ELR (cell line): ENCODE measurements around the gene DPYSL3.
"Not testable (repeated sequence)": the region's sequence is repeated elsewhere in the genome, so short reads cannot be mapped to it uniquely, and the experiment has no call there.

Source experiments
- DNase-seq: peaks from one replicate; pipeline ENCODE4 v3.0.0-alpha.2; 2015; ENCODE audit warnings: low read depth

DPYSL3 gene

DNA sequence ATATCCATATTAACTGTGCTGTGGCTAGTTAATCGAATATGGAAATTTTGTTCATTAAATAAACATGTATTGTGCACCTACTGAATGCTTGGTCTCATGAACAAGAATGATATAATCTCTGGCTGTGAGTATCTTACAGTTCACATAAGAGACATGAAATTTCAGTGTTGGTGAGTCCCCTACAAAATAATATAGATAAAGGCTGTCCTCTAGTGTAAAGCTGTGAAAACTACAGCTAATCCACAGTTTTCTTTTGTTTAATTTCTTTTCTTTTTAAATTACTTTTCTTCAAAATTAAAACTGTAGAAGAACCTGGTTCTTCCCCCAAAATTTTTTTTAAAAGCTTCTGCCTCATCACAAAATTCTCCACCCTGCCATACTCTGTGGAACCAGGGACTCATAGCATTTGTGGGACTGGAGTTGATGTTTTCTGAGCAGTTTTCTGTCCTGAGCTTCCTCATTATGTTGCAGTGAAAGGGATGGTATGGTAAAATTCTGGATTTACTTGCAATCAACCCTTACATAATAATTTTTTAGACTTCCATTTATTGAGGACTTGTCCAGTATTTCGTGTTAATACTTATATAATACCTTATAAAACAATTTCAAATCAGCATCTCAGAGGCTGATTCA lies 140.0 kb downstream of the DPYSL3 start:
- DNase-seq: peak; percentile 43

DNA sequence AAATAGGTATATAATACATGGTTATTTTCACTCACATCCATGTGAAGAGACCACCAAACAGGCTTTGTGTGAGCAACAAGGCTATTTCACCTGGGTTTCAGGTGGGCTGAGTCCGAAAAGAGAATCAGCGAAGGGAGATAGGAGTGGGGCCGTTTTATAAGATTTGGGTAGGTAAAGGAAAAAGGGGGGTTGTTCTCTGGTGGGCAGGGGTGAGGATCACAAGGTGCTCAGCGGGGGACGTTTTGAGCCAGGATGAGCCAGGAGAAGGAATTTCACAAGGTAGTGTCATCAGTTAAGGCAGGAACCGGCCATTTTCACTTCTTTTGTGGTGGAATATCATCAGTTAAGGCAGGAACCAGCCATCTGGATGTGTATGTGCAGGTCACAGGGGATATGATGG lies 142.5 kb downstream of the DPYSL3 start:
- not testable (repeated sequence) for DNase-seq

DNA sequence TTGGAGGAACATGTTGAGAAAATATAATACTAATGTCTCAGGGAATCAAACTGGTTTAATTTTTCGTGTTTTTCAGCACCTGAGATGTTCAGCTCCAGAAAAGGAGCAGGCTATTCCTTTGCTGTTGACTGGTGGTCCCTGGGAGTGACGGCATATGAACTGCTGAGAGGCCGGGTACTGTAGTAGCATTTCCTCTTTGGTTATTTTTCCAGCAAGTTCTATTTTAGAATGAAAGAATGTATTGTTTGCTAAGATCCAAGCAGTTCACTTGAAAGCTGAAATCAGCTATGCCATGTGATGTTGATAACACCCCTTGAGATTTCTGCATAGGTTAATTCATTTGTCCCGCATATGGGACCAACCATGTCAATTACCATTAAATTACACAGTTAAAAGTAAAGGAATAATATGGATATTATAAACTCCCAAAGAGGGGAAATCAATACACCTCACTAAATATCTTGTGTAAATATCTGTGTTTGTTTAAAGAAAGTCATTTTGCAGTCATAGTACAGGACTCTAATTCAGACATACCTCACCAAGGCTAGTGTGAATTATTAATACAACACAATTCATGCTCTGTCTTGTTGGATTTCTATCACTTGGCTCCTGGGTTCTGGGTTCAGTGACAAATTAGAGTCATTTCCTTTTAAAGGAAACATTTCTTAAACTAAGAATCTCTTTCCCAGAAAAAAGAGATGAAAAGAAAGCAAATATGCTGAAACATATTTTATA lies 148.3 kb downstream of the DPYSL3 start:
- no peak for DNase-seq

DNA sequence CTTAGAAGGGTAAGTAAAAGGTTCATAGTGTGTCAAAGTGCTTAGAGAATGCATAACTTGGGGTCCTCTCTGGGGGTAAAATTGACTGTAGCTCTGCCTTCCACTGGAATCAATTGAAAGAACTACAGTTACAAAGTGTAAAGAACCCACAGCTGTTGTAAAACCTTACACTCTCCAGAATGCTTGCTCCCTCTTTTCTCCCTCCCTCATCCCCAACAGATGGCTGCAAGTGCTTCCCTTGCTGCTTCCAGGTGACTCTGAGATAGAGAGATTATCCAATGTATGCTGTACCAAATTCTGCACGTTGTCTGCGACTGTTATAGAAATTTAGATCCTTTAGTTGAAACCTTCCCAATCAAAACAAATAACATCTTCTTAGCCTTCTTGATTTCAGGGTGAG lies 149.1 kb downstream of the DPYSL3 start:
- no peak for DNase-seq

DNA sequence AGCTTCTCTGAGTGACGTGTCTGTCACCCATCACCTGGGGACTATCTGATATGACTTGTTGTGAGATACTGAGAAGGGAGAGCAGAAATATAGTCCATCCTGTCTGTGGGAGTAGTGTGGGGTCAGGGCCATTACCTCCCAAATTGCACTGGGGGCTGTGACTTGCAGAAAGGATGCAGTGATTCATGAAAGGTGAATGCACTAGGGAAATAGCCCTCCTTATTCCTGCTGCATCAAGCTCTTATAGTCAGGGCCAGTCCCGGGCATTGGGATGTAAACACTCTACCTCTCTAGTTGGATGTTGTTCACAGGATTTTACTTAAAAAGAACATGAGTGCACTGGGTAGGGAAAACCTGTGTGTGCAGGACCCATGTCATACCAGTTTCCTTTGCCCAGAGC lies 150.3 kb downstream of the DPYSL3 start:
- no peak for DNase-seq

DNA sequence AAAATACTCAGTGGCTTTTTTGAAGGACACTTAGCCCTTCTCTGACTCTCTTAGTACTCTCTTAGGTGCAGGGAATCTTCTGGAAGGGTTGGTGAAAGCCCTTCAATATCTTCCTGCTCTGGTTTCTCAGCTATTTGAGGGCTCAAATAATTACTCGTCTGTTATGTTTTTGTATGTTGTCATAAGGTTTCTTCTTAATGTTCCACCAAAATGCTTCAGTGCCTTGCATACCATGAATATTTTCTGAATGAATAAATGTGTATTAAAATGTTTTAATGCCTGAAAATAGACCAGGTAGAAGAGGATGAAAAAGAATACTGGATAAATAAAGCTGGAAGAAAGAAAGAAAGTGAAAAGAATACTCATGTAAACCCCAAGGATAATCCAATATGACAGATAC lies 150.8 kb downstream of the DPYSL3 start:
- no peak for DNase-seq

DNA sequence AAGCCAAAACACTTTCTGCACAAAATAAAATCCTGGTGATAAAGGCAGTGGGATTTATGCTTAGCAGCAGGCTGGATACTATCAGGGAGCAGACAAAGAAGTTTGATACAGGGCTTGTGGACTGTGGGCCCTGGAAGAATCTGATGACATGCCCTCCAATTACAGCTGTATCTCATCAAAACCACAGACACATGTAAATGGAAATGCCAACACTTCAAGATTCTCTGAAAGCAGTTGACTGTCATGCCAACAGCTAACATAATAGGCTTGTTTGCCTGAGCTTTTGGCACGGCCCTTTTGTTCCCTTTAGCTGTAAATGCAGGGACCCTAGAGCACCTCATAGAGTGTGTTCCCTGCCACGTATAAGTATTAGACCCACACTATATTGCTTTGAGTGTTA lies 160.6 kb downstream of the DPYSL3 start:
- no peak for DNase-seq

DNA sequence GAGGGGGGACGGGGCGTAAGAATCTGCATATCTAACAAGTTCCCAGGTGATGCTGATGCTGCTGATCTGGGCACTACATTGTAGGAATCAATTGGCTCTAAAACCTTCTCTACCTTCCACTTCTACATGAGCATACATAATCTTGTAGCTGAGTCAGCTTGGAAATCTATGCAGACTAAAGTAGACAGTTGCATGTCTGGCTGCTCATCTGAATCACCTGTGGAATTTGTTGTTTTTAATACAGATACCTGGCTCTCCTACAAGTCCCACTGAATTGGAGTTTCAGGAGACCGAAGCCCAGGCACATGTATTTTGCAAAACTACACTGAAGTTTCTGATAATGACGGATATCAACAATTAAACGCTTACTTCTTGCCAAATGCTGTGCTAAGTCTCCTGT lies 161.4 kb downstream of the DPYSL3 start:
- DNase-seq: no peak

DNA sequence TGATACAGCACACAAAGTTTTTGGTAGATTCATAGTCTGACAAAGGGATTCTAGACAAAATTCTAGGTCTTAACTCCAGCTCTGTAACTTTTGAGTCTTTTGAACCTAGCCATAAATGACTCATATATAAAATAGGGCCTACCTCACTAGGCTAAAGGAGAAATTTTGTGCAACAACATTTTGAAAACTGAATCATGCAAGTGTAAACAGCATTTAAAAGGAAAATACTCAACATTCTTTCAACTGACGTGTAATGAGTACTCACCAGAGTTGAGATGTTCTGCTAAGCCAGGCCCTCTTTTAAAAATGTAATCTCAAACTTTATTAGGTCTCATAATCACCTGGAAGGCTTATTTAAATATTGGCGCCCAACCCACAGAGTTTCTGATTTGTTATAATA lies 161.8 kb downstream of the DPYSL3 start:
- no peak for DNase-seq

DNA sequence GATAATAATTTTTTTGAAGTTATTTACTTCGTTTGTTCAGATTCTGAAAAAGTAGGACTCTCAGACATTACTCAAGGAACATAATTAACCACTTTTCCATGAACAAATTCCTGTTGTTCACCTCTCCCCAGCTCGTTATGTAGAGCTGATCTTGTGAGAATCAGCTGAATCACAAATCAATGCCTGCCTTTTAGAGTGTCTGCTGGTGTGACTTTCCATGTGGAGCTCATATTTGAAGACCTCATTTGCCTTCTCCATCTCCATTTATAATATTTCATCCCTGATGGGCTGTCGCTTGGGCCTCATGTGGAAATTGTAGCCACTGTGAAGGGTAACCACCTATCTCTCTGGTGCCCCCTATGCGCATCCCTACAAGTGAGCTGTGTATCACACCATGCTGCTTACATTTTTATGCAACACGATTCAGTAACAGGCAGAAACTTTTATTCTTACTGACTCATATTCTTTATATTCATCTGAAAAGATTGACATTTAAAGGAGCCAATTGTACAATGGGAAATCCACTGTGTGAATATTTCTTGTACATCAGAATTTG lies 163.8 kb downstream of the DPYSL3 start:
- no peak for DNase-seq

DNA sequence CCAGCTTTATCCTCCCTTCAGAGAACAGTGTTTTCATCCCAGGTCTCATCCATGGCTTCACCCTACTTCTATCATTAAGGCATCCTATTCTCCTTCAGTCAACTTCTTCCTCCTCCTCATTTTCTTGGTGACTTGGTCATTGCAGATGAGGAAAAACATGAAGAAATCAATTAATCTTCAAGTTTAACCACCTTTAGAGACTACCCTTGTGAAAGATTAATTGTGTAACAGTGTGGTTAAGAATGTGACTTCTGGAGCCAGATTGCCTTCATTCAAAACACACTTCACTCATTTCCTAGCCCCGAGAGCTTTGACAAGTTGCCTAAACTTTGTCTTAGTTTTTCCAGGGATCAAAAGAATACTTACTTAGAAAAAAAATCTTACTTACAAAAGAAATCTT lies 165.0 kb downstream of the DPYSL3 start:
- no peak for DNase-seq

DNA sequence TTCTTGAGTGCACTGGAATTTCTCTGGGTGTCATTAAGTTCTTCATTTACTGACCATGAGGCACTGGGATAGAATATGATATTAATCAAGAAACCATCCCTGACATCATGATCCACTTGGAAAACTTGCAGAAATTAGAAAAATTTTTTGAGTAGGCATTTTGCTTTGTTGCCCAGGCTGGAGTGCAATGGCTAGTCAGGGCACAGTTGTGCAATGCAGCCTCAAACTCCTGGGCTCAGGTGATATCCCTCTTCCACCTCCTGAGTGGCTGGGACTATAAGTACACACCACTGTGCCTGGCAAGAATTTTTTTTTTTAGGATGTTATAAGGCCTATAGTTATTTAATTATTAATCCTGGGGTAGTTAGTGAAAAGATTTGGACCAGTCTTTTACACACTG lies 168.5 kb downstream of the DPYSL3 start:
- no peak for DNase-seq

DNA sequence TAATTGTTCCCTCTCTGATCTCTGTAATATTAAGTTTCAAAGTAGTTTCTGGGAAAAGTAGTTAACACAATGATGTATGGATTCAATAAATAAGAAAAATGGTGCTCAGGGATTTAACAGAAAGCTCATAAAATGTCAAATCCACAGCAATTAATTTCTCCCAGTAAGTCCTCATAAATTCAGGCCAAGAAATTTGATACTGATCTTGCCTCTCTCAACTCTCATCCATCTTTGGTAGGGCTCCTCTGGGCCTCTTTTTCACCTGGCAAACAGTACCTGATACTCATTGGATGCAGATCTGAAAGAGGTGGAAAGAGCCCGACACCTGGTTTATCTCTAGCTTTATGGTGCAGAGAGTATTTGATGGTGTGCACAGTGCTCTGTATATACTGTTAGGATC lies 168.9 kb downstream of the DPYSL3 start:
- no peak for DNase-seq
